Ishikawa (cell line): ENCODE results near the gene INTU.

Experiments used
- CEBPB ChIP-seq: IDR thresholded peaks from 2 replicates; pipeline ENCODE4 v1.6.1; 2012
- CREB1 ChIP-seq: IDR thresholded peaks from 2 replicates; pipeline ENCODE4 v1.6.1; 2012; ENCODE audit warnings: low read depth
- EGR1 ChIP-seq: IDR thresholded peaks from 2 replicates; pipeline ENCODE4 v1.6.1; 2012
- EP300 ChIP-seq: IDR thresholded peaks from 2 replicates; pipeline ENCODE4 v1.6.1; 2012; ENCODE audit warnings: borderline replicate concordance
- FOXM1 ChIP-seq: IDR thresholded peaks from 2 replicates; pipeline ENCODE4 v1.6.1; 2012; ENCODE audit warnings: low read depth, borderline replicate concordance
- NFIC ChIP-seq: IDR thresholded peaks from 2 replicates; pipeline ENCODE4 v1.6.1; 2012
- RAD21 ChIP-seq: IDR thresholded peaks from 2 replicates; pipeline ENCODE4 v1.6.1; 2012; ENCODE audit warnings: low read depth
- TAF1 ChIP-seq: IDR thresholded peaks from 2 replicates; pipeline ENCODE4 v1.6.1; 2012; ENCODE audit warnings: low read depth, mild to moderate bottlenecking
- TCF12 ChIP-seq: IDR thresholded peaks from 2 replicates; pipeline ENCODE4 v1.6.1; 2012; ENCODE audit warnings: low read depth
- TEAD4 ChIP-seq: IDR thresholded peaks from 2 replicates; pipeline ENCODE4 v1.6.1; 2012
- YY1 ChIP-seq: IDR thresholded peaks from 2 replicates; pipeline ENCODE4 v1.6.1; 2012; ENCODE audit warnings: low read depth
- ZBTB7A ChIP-seq: IDR thresholded peaks from 2 replicates; pipeline ENCODE4 v1.6.1; 2012; ENCODE audit warnings: low read depth
- TF ChIP-seq, protein P1 (sequence below): IDR thresholded peaks from 2 replicates; pipeline ENCODE4 v1.6.1; 2012
- TF ChIP-seq, protein P2 (sequence below): IDR thresholded peaks from 2 replicates; pipeline ENCODE4 v1.6.1; 2012
- TF ChIP-seq, protein P3 (sequence below): IDR thresholded peaks from 2 replicates; pipeline ENCODE4 v1.6.1; 2012; ENCODE audit warnings: low read depth, mild to moderate bottlenecking

INTU gene

DNA sequence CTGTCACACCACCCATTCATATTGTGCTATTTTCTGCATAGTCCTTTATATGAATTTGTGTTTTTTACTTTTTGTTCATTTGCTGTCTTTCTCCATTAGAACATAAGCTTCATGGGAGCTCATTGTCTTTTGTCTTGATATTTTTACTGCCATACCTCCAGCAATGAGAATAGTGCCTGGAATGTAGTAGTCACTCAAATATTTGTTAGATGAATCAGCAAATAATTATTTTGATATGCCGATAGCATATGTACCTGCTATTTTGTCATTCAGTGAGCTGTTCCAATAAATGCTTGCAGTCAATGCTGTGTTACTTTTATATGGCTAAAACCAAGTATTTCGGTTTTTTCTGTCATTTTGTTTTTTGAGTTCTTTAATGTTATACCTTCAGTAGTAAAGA lies 53.9 kb downstream of the INTU start:
- TF ChIP-seq TAF1 (no peak), EP300 (no peak; the same call in 1 of the 2 replicates), YY1 (no peak), CREB1 (no peak), NFIC (no peak), TEAD4 (peak; percentile 86), FOXM1 (no peak), TCF12 (0 out of 2 replicates have a peak, but pooled peaks have one; percentile 39), CEBPB (no peak), ZBTB7A (no peak), EGR1 (no peak)
- TF ChIP-seq, protein P1, sequence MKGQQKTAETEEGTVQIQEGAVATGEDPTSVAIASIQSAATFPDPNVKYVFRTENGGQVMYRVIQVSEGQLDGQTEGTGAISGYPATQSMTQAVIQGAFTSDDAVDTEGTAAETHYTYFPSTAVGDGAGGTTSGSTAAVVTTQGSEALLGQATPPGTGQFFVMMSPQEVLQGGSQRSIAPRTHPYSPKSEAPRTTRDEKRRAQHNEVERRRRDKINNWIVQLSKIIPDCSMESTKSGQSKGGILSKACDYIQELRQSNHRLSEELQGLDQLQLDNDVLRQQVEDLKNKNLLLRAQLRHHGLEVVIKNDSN, result no peak
- TF ChIP-seq, protein P2, sequence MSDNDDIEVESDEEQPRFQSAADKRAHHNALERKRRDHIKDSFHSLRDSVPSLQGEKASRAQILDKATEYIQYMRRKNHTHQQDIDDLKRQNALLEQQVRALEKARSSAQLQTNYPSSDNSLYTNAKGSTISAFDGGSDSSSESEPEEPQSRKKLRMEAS, result no peak
- TF ChIP-seq, protein P3, sequence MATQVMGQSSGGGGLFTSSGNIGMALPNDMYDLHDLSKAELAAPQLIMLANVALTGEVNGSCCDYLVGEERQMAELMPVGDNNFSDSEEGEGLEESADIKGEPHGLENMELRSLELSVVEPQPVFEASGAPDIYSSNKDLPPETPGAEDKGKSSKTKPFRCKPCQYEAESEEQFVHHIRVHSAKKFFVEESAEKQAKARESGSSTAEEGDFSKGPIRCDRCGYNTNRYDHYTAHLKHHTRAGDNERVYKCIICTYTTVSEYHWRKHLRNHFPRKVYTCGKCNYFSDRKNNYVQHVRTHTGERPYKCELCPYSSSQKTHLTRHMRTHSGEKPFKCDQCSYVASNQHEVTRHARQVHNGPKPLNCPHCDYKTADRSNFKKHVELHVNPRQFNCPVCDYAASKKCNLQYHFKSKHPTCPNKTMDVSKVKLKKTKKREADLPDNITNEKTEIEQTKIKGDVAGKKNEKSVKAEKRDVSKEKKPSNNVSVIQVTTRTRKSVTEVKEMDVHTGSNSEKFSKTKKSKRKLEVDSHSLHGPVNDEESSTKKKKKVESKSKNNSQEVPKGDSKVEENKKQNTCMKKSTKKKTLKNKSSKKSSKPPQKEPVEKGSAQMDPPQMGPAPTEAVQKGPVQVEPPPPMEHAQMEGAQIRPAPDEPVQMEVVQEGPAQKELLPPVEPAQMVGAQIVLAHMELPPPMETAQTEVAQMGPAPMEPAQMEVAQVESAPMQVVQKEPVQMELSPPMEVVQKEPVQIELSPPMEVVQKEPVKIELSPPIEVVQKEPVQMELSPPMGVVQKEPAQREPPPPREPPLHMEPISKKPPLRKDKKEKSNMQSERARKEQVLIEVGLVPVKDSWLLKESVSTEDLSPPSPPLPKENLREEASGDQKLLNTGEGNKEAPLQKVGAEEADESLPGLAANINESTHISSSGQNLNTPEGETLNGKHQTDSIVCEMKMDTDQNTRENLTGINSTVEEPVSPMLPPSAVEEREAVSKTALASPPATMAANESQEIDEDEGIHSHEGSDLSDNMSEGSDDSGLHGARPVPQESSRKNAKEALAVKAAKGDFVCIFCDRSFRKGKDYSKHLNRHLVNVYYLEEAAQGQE, result no peak

DNA sequence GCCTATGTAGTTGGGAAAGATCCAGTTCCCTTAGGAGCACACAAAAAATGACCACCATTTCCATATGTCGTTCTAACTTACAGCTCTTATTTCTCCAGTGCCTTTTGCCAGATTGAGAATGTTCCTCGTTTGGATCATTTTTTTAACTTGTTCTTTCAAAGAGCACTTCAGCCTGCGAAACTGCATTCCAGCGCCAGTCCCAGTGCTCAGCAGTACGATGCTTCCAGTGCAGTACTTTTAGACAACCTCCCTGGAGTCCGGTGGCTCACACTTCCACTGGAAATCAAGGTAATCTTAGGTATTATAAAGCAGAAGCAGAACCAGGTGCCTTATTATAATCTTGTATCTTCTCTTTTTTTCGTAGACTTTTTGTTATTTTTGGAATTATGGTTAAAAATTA lies 54.8 kb downstream of the INTU start:
- TF ChIP-seq ZBTB7A, result no peak
- no peak for TF ChIP-seq TAF1
- no peak for TF ChIP-seq YY1
- TF ChIP-seq, protein P3, result no peak
- TF ChIP-seq FOXM1, result no peak
- TF ChIP-seq, protein P2, result no peak

DNA sequence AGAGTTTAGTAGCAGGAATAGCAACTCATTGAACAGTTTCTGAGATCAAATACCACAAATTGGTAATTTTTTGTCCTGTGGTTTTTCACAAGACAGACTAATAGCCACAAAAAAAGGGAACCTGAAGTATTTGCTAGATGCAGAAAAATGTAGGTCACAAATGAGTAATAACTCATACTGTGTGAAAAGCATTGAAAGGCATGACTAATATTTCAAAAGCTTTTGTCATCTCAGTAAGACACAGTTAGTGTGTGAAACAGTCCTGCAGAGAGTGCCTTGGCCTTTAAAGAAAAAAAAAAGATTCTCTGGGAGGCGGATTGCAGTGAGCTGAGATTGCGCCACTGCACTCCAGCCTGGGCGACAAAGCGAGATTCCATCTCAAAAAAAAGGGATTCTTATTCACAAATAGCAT lies 66.0 kb downstream of the INTU start:
- peak; percentile 12; the same call in 1 of the 2 replicates for TF ChIP-seq RAD21
- TF ChIP-seq, protein P2, result peak; percentile 46
- no peak for TF ChIP-seq TCF12
- peak; percentile 25; the same call in 1 of the 2 replicates for TF ChIP-seq EP300
- TF ChIP-seq NFIC, result 0 out of 2 replicates have a peak, but pooled peaks have one; percentile 26
- TF ChIP-seq CEBPB, result peak; percentile 95
- TF ChIP-seq EGR1, result no peak
- peak; percentile 40; the same call in 1 of the 2 replicates for TF ChIP-seq TEAD4

DNA sequence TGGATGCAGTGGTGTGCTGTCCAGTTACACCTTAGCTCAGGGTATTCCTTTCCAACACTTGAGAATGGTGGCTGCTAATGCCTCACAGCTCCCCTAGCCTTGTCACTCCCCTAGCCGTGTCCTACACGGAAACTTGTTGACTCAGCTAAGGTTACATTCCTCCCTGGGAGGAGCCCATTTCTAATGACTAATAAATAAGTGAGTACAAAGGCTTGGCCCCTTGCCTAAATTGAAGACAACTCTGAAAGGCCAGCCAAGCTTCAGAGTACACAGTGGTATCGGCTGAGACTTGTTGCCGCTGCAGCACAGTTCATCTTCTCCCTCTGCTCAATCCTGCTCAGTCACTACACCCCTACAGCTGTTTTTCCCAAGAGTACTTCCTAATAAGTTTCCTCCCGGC lies 76.2 kb downstream of the INTU start:
- TF ChIP-seq, protein P2, result no peak
- peak; percentile 44; the same call in 1 of the 2 replicates for TF ChIP-seq TCF12
- peak; percentile 89 for TF ChIP-seq NFIC
- peak; percentile 63 for TF ChIP-seq TEAD4

GRCh38 chr4:127709456-127709855 lies 76.7 kb downstream of the INTU start:
- TF ChIP-seq FOXM1 (no peak), EGR1 (no peak), EP300 (no peak), TAF1 (no peak), YY1 (no peak)

DNA sequence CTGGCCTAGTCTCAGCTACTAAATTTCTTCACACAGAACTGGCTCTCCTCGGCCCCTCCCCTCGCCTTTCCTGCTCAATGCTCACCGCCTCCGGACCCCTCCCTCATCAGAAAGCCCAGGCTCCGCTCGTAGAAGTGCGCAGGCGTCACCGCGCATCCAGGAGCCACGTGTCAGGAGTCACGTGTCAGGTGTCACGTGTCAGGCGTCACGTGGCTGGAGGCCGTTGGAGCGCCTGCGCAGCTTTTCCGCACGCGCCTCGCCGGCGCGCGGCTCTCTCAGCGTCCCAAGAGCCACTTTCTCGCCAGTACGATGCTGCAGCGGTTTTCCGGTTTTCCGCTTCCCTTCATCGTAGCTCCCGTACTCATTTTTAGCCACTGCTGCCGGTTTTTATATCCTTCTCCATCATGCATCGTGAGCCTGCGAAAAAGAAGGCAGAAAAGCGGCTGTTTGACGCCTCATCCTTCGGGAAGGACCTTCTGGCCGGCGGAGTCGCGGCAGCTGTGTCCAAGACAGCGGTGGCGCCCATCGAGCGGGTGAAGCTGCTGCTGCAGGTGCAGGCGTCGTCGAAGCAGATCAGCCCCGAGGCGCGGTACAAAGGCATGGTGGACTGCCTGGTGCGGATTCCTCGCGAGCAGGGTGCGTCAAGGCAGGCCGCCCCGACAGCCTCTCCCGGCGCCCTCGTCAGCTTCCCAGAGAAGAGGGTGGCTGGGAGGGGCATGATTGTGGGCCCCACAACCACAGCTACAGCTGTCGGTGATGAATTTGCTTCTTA lies 97.6 kb downstream of the INTU start, which contains the start of gene SLC25A31:
SLC25A31 (plus strand) TSS at position 259 of the 772 bp plus-strand sequence; CDS start at position 405, 146 bp downstream.
- TF ChIP-seq, protein P2, result no peak
- TF ChIP-seq ZBTB7A (no peak), TCF12 (no peak), CREB1 (no peak), EGR1 (no peak), NFIC (no peak)
- TF ChIP-seq, protein P3, result no peak
